Testis (tissue), 3 donors: ENCODE data around the gene RAMP3. TPM values are rescaled to one million over a fixed set of nuclear protein-coding genes. Genes with fewer than 3 reads are reported as not detected.

Experiments
- DNase-seq: peaks from one replicate; pipeline ENCODE4 v3.0.0-alpha.2; 2019
- H3K27ac ChIP-seq, 2 donors: fragments of 200-600 bp; sonication (generic); one replicate each; pipeline ENCODE4 v1.5.1; 2019
- H3K27me3 ChIP-seq: fragments of 200-600 bp; sonication (generic); one replicate; pipeline ENCODE4 v1.5.1; 2019
- H3K36me3 ChIP-seq: fragments of 200-600 bp; sonication (generic); one replicate; pipeline ENCODE4 v1.5.1; 2017; ENCODE audit warnings: low read depth; ENCODE audit errors: missing control alignments
- H3K4me1 ChIP-seq: fragments of 200-600 bp; sonication (generic); one replicate; pipeline ENCODE4 v1.5.1; 2019
- H3K4me3 ChIP-seq, 2 donors: fragments of 200-600 bp; sonication (generic); one replicate each; pipeline ENCODE4 v1.5.1; 2017 to 2019
- H3K9me3 ChIP-seq: fragments of 200-600 bp; sonication (generic); one replicate; pipeline ENCODE4 v1.5.1; 2017
- CTCF ChIP-seq, 3 experiments: fragments of 450-650 bp in 2 of 3; fragments of 200-600 bp in 1 of 3; sonication (generic) in 1 of 3; IDR thresholded peaks; one replicate each; pipeline ENCODE4 v1.5.1; 2016 to 2019; ENCODE audit warnings: antibody characterized with exemption in 3 of 3, mild to moderate bottlenecking in 2 of 3, moderate library complexity in 1 of 3
- POLR2A ChIP-seq: fragments of 450-650 bp; IDR thresholded peaks from one replicate; pipeline ENCODE4 v1.6.1; 2017; ENCODE audit warnings: antibody characterized with exemption, mild to moderate bottlenecking, moderate library complexity
- WGBS, 2 donors: methylation state at CpG; one replicate each; pipeline ENCODE4 v1.1.5; 2018; 5-methylcytosine and 5-hydroxymethylcytosine counted together
- intact Hi-C: fragments of 100-400 bp; cut with DNase I; formaldehyde crosslinking; loops from one replicate; pipeline ENCODE4 v1.15.1; 2023; ENCODE audit warnings: low total_unique reads
- polyA plus RNA-seq: library from polyadenylated mRNA; stranded (reverse); fragments of 350-450 nt; fragmentation: Illumina TruSeq; extraction: RNeasy Lipid Tissue Mini Kit (QIAGEN cat#74804); gene quantifications from one replicate; pipeline ENCODE4 v1.2.3, GENCODE V29; 2014; ENCODE audit warnings: low read depth, low replicate concordance; ENCODE audit not compliant: insufficient read depth
- total RNA-seq, 2 donors: library from RNA; depleted of rRNA; stranded (reverse); fragments of >200 nt; gene quantifications; one replicate each; pipeline ENCODE4 v1.2.3, GENCODE V29; 2016

RAMP3 gene
- total and polyA plus RNA-seq, 3 donors from 2014 or later = 9.1 to 23.8 (median 17.0) TPM

DNA sequence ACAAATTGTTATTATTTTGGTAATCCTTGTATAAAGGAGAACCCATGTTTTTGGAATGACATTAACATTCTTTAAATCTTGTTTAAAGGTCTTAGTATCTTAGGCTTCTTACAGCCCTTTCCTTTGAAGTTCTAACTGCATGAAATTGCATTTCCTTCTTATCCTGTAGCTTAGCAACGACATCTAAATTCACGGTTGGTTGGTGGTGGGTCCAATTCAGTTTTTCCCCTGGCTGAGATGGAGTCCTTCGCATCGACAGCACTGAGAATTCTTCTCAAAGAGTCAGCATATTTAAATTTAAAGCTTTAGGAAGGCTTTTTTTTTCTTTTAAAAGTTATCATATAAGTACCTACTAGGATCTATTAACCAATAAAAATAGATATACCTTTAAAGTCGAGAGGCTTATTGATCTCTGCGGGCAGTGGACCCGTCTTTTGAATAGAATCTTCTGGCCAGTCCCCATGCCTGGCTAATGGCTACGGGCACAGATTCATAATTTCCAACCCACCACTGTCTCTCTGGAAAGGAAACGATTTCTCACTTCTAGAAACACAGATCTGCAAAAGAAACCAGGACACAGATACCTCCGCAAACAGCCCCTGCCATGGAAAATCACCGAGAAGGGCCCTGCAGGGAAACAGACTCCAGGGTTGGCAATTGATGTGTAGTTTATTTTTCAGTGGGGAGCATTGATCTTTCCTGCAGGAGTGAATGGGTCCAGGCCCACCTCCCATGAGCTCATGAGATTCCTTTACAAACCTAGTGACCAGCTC, 63.4 kb downstream of the RAMP3 start:
- no peak overlapping the region for H3K27ac ChIP-seq
- 78 to 80% methylated on average over 11 of the region's 11 CpGs for WGBS, 2 donors
- intact Hi-C loops = no loop called here
- no peaks in the 10 kb centered on the region for H3K9me3 ChIP-seq
- no peak for DNase-seq
- no peaks in the 10 kb centered on the region for H3K36me3 ChIP-seq
- H3K4me1 ChIP-seq = no peaks in the 10 kb centered on the region
- H3K4me3 ChIP-seq = no peak overlapping the region
- no peak for TF ChIP-seq POLR2A
- no peak for TF ChIP-seq CTCF (IDR thresholded peaks at IDR 0.05)
- no peaks in the 10 kb centered on the region for H3K27me3 ChIP-seq

GRCh38 chr7:45221896-45222604, 64.5 kb downstream of the RAMP3 start:
- intact Hi-C loops = no loop called here
- Histone ChIP-seq H3K9me3 (no peaks in the 10 kb centered on the region), H3K27ac (no peak overlapping the region), H3K4me3 (no peak overlapping the region), H3K4me1 (no peaks in the 10 kb centered on the region), H3K27me3 (no peaks in the 10 kb centered on the region), H3K36me3 (no peaks in the 10 kb centered on the region)
- TF ChIP-seq POLR2A (no peak), CTCF (IDR thresholded peaks at IDR 0.05) (no peak)
- WGBS, 2 donors = 92 to 94% methylated on average over 7 of the region's 7 CpGs
- DNase-seq = no peak

GRCh38 chr7:45223078-45223477, 65.5 kb downstream of the RAMP3 start:
- DNase-seq = no peak
- H3K9me3 ChIP-seq = no peaks in the 10 kb centered on the region
- intact Hi-C loops = no loop called here
- H3K27me3 ChIP-seq = no peaks in the 10 kb centered on the region
- H3K4me3 ChIP-seq = no peak overlapping the region
- no peaks in the 10 kb centered on the region for H3K36me3 ChIP-seq
- no peaks in the 10 kb centered on the region for H3K4me1 ChIP-seq
- no peak for TF ChIP-seq POLR2A
- no peak for TF ChIP-seq CTCF (IDR thresholded peaks at IDR 0.05)
- H3K27ac ChIP-seq = no peak overlapping the region

- TF ChIP-seq POLR2A (no peak), CTCF (IDR thresholded peaks at IDR 0.05) (no peak)
- no peaks in the 10 kb centered on the region for H3K36me3 ChIP-seq
- no peaks in the 10 kb centered on the region for H3K4me1 ChIP-seq
- 89 to 97% methylated on average over 7 to 11 of the region's 13 CpGs for WGBS, 2 donors
- no peak overlapping the region for H3K27ac ChIP-seq
- intact Hi-C loops = no loop called here
- DNase-seq = no peak
- H3K4me3 ChIP-seq = no peak overlapping the region
- no peaks in the 10 kb centered on the region for H3K9me3 ChIP-seq
- H3K27me3 ChIP-seq = no peaks in the 10 kb centered on the region
These were observed 66.4 kb downstream of the RAMP3 start for GRCh38 chr7:45223728-45224630.
